ENCODE measurements around the gene ENOSF1. TPM values are rescaled to one million over a fixed set of nuclear protein-coding genes. Genes with fewer than 3 reads are reported as not detected.

The ENOSF1 gene
- total and polyA plus RNA-seq, 10 of the 15 experiments (the other 5 are each of a cell fraction or from before 2014, with no cell fraction given): 12.5 to 43.3 (median 29.5) TPM

GRCh38 chr18:683531-683930 lies 28.9 kb downstream of the ENOSF1 start (continued):
- no peak for TF ChIP-seq PKNOX1 (IDR thresholded peaks at IDR 0.05)
- no peak for TF ChIP-seq IRF5 (IDR thresholded peaks at IDR 0.05; ENCODE audit: borderline replicate concordance)
- no peak for TF ChIP-seq BMI1 (IDR thresholded peaks at IDR 0.05; ENCODE audit: borderline replicate concordance)
- TF ChIP-seq ZSCAN29 (IDR thresholded peaks at IDR 0.05): no peak
- TF ChIP-seq E2F8 (IDR thresholded peaks at IDR 0.05; ENCODE audit: low read depth, partially characterized antibody): no peak
- no peak for TF ChIP-seq SMAD1 (IDR thresholded peaks at IDR 0.05; ENCODE audit: low read depth, partially characterized antibody)
- TF ChIP-seq PAX5 (IDR thresholded peaks at IDR 0.05; ENCODE audit: borderline replicate concordance, low read depth, low read length): no peak
- TF ChIP-seq RCOR1 (conservative IDR thresholded peaks at IDR 0.05; ENCODE audit: low read depth, low read length): no peak
- no peak for TF ChIP-seq FOS (IDR thresholded peaks at IDR 0.05; ENCODE audit: borderline replicate concordance, extremely low read depth, insufficient read length)
- TF ChIP-seq ZBTB11 (CRISPR knock-in tag; IDR thresholded peaks at IDR 0.05): no peak

Data from GM12878 (cell line).